HG02943 (cell line): ENCODE data around the gene PON2.
"Not testable (repeated sequence)": the region's sequence is repeated elsewhere in the genome, so short reads cannot be mapped to it uniquely, and the experiment has no call there.

ENCODE experiments used
- ATAC-seq: cut with Tn5 transposase; IDR thresholded peaks from one replicate; pipeline ENCODE4 v1.9.1; 2021; ENCODE audit warnings: mild to moderate bottlenecking, low read depth, moderate library complexity; ENCODE audit not compliant: unreplicated experiment

The PON2 gene

GRCh38 chr7:95434557-95435421 is at the start of gene PON2:
TSS of gene PON2 (minus strand) at chr7:95435028. CDS start at chr7:95434951, 77 bp downstream.
- ATAC-seq, result peak; percentile 98

GRCh38 chr7:95482424-95482823 is 47.6 kb upstream of the PON2 start:
- ATAC-seq, result no peak

GRCh38 chr7:95481271-95482165 is 46.7 kb upstream of the PON2 start:
- no peak for ATAC-seq

GRCh38 chr7:95479992-95480624 is 45.3 kb upstream of the PON2 start:
- ATAC-seq, result peak; percentile 58

- no peak for ATAC-seq
These were observed 43.6 kb upstream of the PON2 start for GRCh38 chr7:95478272-95479037.

- no peak for ATAC-seq
These were observed 42.2 kb upstream of the PON2 start for GRCh38 chr7:95476904-95477594.

GRCh38 chr7:95476072-95476847 is 41.4 kb upstream of the PON2 start:
- no peak for ATAC-seq

GRCh38 chr7:95473276-95473985 is 38.6 kb upstream of the PON2 start:
- no peak for ATAC-seq

GRCh38 chr7:95472581-95473161 is 37.8 kb upstream of the PON2 start:
- no peak for ATAC-seq

- ATAC-seq, result no peak
These were observed 36.2 kb upstream of the PON2 start for GRCh38 chr7:95471071-95471470.

GRCh38 chr7:95470452-95470851 is 35.6 kb upstream of the PON2 start:
- ATAC-seq, result peak; percentile 90

- ATAC-seq, result no peak
These were observed 35.0 kb upstream of the PON2 start for GRCh38 chr7:95469848-95470247.

- no peak for ATAC-seq
These were observed 34.4 kb upstream of the PON2 start for GRCh38 chr7:95469187-95469586.

GRCh38 chr7:95467912-95468607 is 33.2 kb upstream of the PON2 start:
- no peak for ATAC-seq

- ATAC-seq, result not testable (repeated sequence)
These were observed 25.8 kb upstream of the PON2 start for GRCh38 chr7:95460653-95461052.

- ATAC-seq, result no peak
These were observed 23.1 kb upstream of the PON2 start for GRCh38 chr7:95457947-95458346.

- ATAC-seq, result no peak
These were observed 19.7 kb upstream of the PON2 start for GRCh38 chr7:95454438-95455045.
